ENCODE measurements around the gene COLEC11. TPM values are rescaled to one million over a fixed set of nuclear protein-coding genes. Genes with fewer than 3 reads are reported as not detected.
"Not testable (repeated sequence)": the region's sequence is repeated elsewhere in the genome, so short reads cannot be mapped to it uniquely, and the experiment has no call there.

COLEC11 gene
- 1.1 TPM for total RNA-seq

GRCh38 chr2:3594493-3595281 is at the start of gene COLEC11:
Gene COLEC11, plus strand, starts transcription at chr2:3595112. Its CDS starts 9,229 bp downstream, at chr2:3604341.
- ATAC-seq, result peak; percentile 79
- intact Hi-C loops (cut with DNase I), result loop anchor here (5.0 kb wide), 1 partner anchor 1347 kb away; no protein-coding TSS in a partner anchor
- no peak for DNase-seq (ENCODE audit: low spot score)

- ATAC-seq, result no peak
- intact Hi-C loops (cut with DNase I), result no loop called here
- DNase-seq (ENCODE audit: low spot score), result no peak
Measured at GRCh38 chr2:3545788-3546478, 49.0 kb upstream of the COLEC11 start.

GRCh38 chr2:3547915-3548314 is 47.0 kb upstream of the COLEC11 start:
- ATAC-seq (no peak), DNase-seq (ENCODE audit: low spot score) (no peak)
- intact Hi-C loops (cut with DNase I), result no loop called here

DNA sequence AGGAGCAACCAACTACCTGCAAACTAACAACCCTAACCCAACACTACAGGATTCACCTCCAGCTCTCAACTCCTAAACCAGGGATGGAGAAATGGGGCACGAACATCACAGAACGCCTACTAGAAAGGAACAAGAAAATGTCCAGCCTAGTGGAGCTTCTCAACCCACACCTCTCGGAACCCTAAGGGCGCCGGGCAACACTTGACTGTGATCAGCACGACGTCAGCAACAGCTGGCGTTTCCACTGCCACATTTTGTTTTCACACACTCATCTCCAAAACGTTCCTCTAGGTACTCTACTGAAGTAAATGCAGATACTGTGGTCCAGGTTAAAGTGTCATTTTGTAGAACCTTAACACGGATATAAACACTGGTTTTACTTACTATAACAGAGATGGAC is 41.0 kb upstream of the COLEC11 start:
- DNase-seq (ENCODE audit: low spot score), result no peak
- ATAC-seq, result no peak
- intact Hi-C loops (cut with DNase I), result no loop called here

GRCh38 chr2:3557639-3558204 is 37.2 kb upstream of the COLEC11 start:
- ATAC-seq (no peak), DNase-seq (ENCODE audit: low spot score) (no peak)
- intact Hi-C loops (cut with DNase I), result no loop called here

DNA sequence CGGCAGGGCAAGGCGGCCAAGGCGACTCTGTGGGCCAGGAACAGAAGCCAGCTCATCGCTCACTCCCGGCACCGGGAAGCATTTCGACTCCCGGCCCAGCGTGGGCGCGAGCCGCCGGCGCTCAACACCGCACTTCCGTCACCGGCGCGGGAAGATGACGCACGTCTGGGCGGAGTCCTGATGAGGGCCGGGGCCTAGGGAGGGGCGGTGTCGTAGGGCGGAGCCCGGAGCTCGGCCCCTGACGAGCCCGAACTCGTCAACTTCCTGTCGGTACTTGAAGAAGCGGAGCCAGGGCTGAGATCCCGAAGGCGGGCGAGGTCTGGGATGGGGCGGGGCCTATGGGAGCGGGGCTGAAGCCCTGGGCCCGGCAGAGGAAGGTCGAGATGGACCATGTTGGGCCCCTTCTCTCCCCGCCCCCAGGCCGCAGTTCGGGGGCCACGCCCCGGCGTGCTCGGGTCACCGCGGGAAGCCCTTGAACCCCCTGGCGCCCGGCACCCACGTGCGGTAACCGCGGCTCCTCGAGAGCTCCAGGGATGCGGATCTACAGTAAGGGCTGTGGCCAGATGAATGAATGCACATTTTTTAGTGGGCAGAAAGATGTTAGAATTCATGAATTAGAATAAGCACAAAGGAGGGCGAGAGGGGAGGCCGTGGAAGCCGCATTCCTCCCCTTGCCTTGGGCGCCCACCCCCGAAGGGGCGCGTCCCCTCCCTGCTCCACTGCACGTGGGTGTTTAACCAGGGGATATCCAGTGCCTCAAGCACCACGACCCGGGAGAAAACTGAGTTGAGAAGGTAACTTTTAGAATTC is 36.5 kb upstream of the COLEC11 start, which contains the start of gene RNASEH1:
Gene RNASEH1, minus strand, starts transcription at position 129 of the 810 bp plus-strand sequence. Its CDS starts 73 bp downstream, at position 56.
- DNase-seq (ENCODE audit: low spot score) (peak; percentile 99), ATAC-seq (peak; percentile 100)
- intact Hi-C loops (cut with DNase I), result no loop called here

GRCh38 chr2:3563521-3563976 is 31.4 kb upstream of the COLEC11 start:
- no peak for DNase-seq (ENCODE audit: low spot score)
- no peak for ATAC-seq
- intact Hi-C loops (cut with DNase I), result no loop called here

DNA sequence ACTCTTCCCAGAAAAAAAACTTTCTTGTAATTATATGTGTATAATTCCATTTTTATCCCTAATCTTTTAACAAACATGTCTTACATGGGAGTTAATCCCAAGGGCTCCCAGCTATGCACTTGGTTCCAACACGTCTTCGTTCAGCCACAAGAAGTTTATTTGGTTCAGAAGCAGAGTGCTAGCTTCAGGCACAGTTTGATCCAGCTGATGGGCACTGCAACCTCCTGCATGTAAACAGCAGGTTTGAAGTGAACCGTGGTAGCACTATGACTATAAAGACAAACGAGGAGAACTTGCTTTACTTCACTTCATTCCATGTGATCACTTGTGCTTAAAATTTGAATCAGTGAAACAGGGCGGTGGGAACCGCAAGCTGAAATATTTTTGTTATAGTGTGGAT is 29.8 kb upstream of the COLEC11 start:
- no peak for DNase-seq (ENCODE audit: low spot score)
- no peak for ATAC-seq
- intact Hi-C loops (cut with DNase I), result no loop called here

DNA sequence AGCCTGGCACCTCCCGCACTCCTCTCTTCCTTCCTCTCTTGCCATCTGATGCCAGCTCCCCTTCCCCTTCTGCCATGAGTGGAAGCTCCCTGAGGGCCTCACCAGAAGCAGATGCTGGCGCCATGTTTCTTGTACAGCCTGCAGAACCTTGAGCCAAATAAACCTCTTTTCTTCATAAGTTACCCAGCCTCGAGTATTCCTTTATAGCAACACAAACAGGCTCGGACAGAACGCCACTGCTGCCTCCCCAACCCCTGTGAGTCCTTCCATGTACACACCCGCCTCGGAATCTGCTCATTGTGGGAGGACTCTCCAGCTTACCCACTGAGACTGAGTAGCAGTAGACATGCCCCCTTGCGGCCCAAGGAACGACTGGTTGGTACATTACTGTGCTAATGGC is 28.1 kb upstream of the COLEC11 start:
- intact Hi-C loops (cut with DNase I), result no loop called here
- no peak for ATAC-seq
- DNase-seq (ENCODE audit: low spot score), result no peak

- intact Hi-C loops (cut with DNase I); ATAC-seq; DNase-seq (ENCODE audit: low spot score): not testable (repeated sequence)
Measured at GRCh38 chr2:3569656-3570055, 25.3 kb upstream of the COLEC11 start.

- no peak for ATAC-seq
- no peak for DNase-seq (ENCODE audit: low spot score)
- intact Hi-C loops (cut with DNase I), result no loop called here
Measured at GRCh38 chr2:3571284-3571683, 23.6 kb upstream of the COLEC11 start.

GRCh38 chr2:3572620-3573019 is 22.3 kb upstream of the COLEC11 start:
- no peak for DNase-seq (ENCODE audit: low spot score)
- ATAC-seq, result no peak
- intact Hi-C loops (cut with DNase I), result no loop called here

GRCh38 chr2:3574155-3574554 is 20.8 kb upstream of the COLEC11 start:
- DNase-seq (ENCODE audit: low spot score) (no peak), ATAC-seq (no peak)
- intact Hi-C loops (cut with DNase I), result no loop called here

GRCh38 chr2:3575534-3576262 is 19.2 kb upstream of the COLEC11 start:
- intact Hi-C loops (cut with DNase I), result no loop called here
- DNase-seq (ENCODE audit: low spot score), result no peak
- ATAC-seq, result no peak

DNA sequence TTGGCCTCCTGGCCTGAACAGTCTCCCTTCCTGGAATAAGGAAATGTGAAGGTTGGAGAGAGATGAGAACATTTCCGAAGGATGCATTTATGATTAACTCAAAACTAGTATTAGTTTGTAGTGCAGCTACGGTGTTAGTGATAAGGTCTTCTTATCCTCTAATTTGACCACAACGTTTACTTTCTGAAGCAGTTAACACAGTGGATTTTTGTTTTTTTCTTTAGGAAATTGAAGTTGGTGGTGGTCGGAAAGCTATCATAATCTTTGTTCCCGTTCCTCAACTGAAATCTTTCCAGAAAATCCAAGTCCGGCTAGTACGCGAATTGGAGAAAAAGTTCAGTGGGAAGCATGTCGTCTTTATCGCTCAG is 18.7 kb upstream of the COLEC11 start:
- ATAC-seq; intact Hi-C loops (cut with DNase I); DNase-seq (ENCODE audit: low spot score): not testable (repeated sequence)

DNA sequence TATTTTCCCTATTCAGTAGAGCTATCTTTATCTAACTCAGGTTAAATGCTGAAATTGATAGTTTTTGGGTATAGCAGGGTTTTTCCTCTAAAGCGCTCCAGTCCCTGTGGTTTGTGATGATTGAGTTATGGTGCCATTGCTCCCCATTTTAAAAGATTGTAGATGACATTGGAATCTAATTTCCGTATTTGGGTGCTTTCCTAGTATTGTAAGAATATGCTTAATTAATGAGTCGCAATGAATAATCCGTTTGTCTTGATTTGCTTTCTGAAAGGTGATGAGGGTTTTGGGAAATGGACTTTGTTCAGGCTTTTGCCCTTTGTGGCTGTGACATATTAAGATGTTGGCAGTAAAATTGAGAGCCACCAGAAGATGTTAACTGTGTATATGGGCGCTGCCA is 15.9 kb upstream of the COLEC11 start:
- no peak for DNase-seq (ENCODE audit: low spot score)
- intact Hi-C loops (cut with DNase I), result no loop called here
- ATAC-seq, result no peak

DNA sequence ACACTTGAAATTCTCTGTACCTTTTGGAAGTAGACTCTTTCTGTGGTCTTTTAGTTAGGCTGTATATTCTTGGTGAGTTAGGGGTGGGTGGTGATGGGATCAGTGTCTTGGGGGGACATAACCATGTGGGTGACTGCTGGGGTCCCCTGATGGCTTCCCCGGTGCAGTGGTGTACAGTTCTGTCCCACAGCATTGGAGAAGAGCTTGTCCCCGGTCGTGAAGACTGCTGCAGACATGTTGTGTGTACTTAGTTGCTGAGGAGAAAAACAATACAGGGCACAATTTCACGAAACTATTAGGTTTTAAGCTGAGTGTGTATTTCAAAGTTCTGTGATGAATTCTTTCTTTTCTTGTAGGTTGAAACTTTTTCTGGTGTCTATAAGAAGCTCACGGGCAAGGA is 14.5 kb upstream of the COLEC11 start:
- DNase-seq (ENCODE audit: low spot score) (no peak), ATAC-seq (no peak)
- intact Hi-C loops (cut with DNase I), result no loop called here

Data from sciatic nerve (tissue), 2 donors.